NB4 (cell line): ENCODE data around the gene ENPP3.

ENCODE experiments used
- MAX ChIP-seq: IDR thresholded peaks from 2 replicates; pipeline ENCODE4 v1.6.1; 2011; ENCODE audit warnings: low read depth, low read length
- TF ChIP-seq, protein P1 (sequence below): IDR thresholded peaks from one replicate; pipeline ENCODE4 v1.5.1; 2012; ENCODE audit warnings: low read depth, low read length

- TF ChIP-seq, protein P1, sequence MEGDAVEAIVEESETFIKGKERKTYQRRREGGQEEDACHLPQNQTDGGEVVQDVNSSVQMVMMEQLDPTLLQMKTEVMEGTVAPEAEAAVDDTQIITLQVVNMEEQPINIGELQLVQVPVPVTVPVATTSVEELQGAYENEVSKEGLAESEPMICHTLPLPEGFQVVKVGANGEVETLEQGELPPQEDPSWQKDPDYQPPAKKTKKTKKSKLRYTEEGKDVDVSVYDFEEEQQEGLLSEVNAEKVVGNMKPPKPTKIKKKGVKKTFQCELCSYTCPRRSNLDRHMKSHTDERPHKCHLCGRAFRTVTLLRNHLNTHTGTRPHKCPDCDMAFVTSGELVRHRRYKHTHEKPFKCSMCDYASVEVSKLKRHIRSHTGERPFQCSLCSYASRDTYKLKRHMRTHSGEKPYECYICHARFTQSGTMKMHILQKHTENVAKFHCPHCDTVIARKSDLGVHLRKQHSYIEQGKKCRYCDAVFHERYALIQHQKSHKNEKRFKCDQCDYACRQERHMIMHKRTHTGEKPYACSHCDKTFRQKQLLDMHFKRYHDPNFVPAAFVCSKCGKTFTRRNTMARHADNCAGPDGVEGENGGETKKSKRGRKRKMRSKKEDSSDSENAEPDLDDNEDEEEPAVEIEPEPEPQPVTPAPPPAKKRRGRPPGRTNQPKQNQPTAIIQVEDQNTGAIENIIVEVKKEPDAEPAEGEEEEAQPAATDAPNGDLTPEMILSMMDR = no peak
- TF ChIP-seq MAX = no peak
Measured at GRCh38 chr6:131731224-131731623, 94.1 kb downstream of the ENPP3 start.
